ENCODE results near the gene GATA1.

DNA sequence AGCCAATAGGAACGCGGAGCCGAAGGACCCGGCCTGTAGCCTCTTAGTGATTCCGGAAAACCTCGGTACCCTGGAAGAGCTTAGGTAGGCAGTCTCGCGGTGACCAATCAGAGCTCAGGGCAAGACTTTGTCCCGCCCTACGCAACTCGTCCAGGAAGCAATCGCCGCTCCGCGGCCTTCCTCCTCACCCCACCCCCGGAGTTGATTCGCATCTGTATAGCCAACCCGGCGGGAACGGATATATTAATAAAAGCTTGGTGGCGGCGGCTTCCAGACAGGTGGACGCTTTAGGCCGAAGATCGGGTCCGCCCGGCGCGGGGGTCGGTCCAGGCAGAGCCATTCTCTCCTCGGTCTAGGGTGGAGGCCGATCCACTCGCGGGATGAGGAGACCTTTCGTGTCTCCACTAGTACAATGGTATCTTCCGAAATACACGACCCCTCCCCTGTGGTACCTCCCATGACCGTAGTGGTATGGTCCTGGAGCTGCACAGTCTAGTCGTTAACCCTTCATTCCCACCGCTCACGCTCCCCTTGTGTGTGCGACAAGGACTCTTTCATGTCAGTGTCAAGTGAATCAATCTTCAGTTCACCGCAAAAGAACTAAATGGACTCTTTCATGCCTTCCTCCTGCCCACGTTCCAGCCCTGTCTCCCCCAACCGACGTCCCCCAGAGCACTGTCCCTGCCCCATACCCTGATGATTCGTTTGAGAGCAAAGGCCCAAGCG is 49.0 kb upstream of the GATA1 start:
- TF ChIP-seq, protein P1, sequence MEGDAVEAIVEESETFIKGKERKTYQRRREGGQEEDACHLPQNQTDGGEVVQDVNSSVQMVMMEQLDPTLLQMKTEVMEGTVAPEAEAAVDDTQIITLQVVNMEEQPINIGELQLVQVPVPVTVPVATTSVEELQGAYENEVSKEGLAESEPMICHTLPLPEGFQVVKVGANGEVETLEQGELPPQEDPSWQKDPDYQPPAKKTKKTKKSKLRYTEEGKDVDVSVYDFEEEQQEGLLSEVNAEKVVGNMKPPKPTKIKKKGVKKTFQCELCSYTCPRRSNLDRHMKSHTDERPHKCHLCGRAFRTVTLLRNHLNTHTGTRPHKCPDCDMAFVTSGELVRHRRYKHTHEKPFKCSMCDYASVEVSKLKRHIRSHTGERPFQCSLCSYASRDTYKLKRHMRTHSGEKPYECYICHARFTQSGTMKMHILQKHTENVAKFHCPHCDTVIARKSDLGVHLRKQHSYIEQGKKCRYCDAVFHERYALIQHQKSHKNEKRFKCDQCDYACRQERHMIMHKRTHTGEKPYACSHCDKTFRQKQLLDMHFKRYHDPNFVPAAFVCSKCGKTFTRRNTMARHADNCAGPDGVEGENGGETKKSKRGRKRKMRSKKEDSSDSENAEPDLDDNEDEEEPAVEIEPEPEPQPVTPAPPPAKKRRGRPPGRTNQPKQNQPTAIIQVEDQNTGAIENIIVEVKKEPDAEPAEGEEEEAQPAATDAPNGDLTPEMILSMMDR (IDR thresholded peaks at IDR 0.05; ENCODE audit: poor library complexity): no peak
- TF ChIP-seq EZH2 (IDR thresholded peaks at IDR 0.05; ENCODE audit: borderline replicate concordance) (no peak), EZH2phosphoT487 (IDR thresholded peaks at IDR 0.05; ENCODE audit: low read depth, severe bottlenecking, unreplicated experiment) (no peak)

Data from hepatocyte (in vitro differentiated cells).